Body of pancreas (tissue), 4 donors: ENCODE results near the gene PBX1.

Source experiments
- POLR2A ChIP-seq, 3 donors: fragments of 450-650 bp; IDR thresholded peaks; one replicate each; pipeline ENCODE4 v1.6.1; 2016; ENCODE audit warnings: antibody characterized with exemption in 3 of 3, mild to moderate bottlenecking in 2 of 3
- TF ChIP-seq, protein P1 (sequence below), 7 experiments: fragments of 450-650 bp in 4 of 7; fragments of 200-600 bp in 3 of 7; sonication (generic) in 3 of 7; IDR thresholded peaks; one replicate each; pipeline ENCODE4 v1.5.1; 2016 to 2019; ENCODE audit warnings: antibody characterized with exemption in 7 of 7

DNA sequence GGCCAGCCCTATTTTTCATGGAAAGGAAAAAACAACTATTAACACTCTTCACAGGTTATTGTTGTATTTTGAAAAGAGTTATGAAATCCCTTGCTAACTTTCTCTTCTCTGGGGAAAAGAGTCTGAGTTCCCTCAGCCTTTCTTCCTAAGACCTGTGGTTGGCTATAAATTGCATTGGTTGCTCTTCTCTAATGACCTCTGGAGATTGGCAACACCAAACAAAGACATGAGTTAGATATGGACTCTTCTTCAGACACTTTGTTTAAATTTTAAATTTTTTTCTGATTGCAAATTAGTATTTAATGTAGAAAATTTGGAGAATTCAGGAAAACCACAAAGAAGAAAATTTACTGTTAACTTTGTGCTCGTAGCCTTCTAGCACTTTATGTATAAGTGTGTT is 275.7 kb downstream of the PBX1 start:
- TF ChIP-seq, protein P1, sequence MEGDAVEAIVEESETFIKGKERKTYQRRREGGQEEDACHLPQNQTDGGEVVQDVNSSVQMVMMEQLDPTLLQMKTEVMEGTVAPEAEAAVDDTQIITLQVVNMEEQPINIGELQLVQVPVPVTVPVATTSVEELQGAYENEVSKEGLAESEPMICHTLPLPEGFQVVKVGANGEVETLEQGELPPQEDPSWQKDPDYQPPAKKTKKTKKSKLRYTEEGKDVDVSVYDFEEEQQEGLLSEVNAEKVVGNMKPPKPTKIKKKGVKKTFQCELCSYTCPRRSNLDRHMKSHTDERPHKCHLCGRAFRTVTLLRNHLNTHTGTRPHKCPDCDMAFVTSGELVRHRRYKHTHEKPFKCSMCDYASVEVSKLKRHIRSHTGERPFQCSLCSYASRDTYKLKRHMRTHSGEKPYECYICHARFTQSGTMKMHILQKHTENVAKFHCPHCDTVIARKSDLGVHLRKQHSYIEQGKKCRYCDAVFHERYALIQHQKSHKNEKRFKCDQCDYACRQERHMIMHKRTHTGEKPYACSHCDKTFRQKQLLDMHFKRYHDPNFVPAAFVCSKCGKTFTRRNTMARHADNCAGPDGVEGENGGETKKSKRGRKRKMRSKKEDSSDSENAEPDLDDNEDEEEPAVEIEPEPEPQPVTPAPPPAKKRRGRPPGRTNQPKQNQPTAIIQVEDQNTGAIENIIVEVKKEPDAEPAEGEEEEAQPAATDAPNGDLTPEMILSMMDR (IDR thresholded peaks at IDR 0.05): no peak
- TF ChIP-seq POLR2A (IDR thresholded peaks at IDR 0.05): no peak
